Measurements from ENCODE around the gene BZW2. TPM values are rescaled to one million over a fixed set of nuclear protein-coding genes. Genes with fewer than 3 reads are reported as not detected.

Gene BZW2
- total RNA-seq, 2 donors from 2014 or later: 50.5 to 69.3 TPM

DNA sequence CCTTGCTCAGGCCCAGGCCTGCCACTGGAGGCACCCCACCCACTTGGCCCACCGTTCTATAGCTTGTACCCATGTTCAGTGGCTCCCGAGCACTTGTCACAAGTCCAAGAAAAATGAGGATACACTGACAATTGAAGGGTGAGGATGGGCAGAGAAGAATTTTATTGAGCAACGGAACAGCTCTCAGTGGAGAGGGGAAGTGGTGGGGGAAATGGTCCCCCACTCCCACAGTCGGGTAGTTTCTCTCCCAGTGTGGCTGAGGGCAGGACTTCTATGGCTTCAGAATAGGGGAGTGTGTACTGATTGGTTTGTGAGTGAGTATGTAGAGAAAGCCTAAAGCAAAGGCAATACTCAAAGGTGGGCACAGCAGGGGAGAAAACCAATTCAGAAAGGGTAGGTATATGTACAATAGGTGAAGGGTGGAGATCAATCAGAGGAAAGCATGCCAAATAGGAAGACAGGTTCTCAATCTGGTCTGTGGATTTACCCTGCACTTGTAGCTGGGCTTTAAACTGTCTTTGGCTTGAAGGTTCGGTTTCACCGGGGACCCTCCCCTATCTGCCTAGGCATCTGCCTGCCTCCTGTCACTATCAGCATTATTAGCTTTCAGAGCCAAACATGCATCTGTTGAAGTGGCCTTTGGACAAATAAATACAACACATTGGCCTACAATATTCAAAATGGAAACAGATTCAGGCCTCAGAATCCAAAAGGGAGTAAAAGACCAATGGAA lies 98.7 kb downstream of the BZW2 start:
- DNase-seq (ENCODE audit: low spot score) (no peak), ATAC-seq (no peak)
- H3K27ac Mint-ChIP-seq: no peak overlapping the region
- peaks cover 0 to 8% of the 10 kb centered on the region in 2 donors for H3K27me3 Mint-ChIP-seq
- H3K4me1 Mint-ChIP-seq (ENCODE audit: low read depth in 2 of 2): peaks cover 0 to 3% of the 10 kb centered on the region in 2 donors
- no peaks in the 10 kb centered on the region for H3K36me3 Mint-ChIP-seq
- H3K9me3 Mint-ChIP-seq: no peaks in the 10 kb centered on the region
- no peak overlapping the region for H3K4me3 Mint-ChIP-seq

DNA sequence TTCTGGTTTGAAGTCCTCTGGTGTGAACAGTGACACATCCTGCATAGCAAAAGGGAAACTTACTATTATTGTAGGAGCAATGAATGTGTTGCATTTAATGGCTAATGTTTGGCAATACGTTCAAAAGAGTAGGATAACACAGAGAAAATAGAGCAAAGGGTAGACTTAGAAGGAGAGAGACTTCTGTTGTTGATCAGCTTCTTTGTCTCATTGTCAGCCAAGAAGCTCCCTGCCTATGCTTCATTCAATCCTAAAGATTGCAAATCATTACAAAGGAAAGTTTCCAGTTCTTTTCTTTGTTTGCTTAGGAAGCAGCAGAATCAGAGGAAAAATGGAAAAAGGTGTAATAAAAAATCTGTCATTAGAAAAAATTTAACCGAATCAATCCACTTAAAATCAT lies 99.7 kb downstream of the BZW2 start:
- H3K36me3 Mint-ChIP-seq: no peaks in the 10 kb centered on the region
- DNase-seq (ENCODE audit: low spot score): no peak
- no peaks in the 10 kb centered on the region for H3K9me3 Mint-ChIP-seq
- peaks cover 0 to 6% of the 10 kb centered on the region in 2 donors for H3K27me3 Mint-ChIP-seq
- H3K27ac Mint-ChIP-seq: no peak overlapping the region
- H3K4me3 Mint-ChIP-seq: no peak overlapping the region
- H3K4me1 Mint-ChIP-seq (ENCODE audit: low read depth in 2 of 2): peaks cover 0 to 3% of the 10 kb centered on the region in 2 donors
- no peak for ATAC-seq

- DNase-seq (ENCODE audit: low spot score) (no peak), ATAC-seq (no peak)
- peaks cover 6 to 8% of the 10 kb centered on the region in 2 donors for H3K27me3 Mint-ChIP-seq
- H3K4me3 Mint-ChIP-seq: no peak overlapping the region
- H3K9me3 Mint-ChIP-seq: no peaks in the 10 kb centered on the region
- no peaks in the 10 kb centered on the region for H3K36me3 Mint-ChIP-seq
- H3K27ac Mint-ChIP-seq: no peak overlapping the region
- peaks cover 0 to 3% of the 10 kb centered on the region in 2 donors for H3K4me1 Mint-ChIP-seq (ENCODE audit: low read depth in 2 of 2)
Measured at GRCh38 chr7:16747102-16747501, 101.1 kb downstream of the BZW2 start.

GRCh38 chr7:16753102-16753931 lies 107.3 kb downstream of the BZW2 start, which contains the start of gene TSPAN13:
TSS of gene TSPAN13 (plus strand) at chr7:16753755. CDS start at chr7:16753968, 213 bp downstream.
- Mint-ChIP-seq H3K27ac (no peak within 1 kb of the TSS), H3K4me1 (ENCODE audit: low read depth in 2 of 2) (peaks cover 13 to 14% of the 10 kb centered on the region in 2 donors), H3K36me3 (no peaks in the 10 kb centered on the region), H3K27me3 (peaks cover 17 to 31% of the 10 kb centered on the region in 2 donors), H3K9me3 (no peaks in the 10 kb centered on the region), H3K4me3 (peak within 1 kb of the TSS; percentile 84)
- ATAC-seq (peak; percentile 90 to 96), DNase-seq (ENCODE audit: low spot score) (peak; percentile 77)

DNA sequence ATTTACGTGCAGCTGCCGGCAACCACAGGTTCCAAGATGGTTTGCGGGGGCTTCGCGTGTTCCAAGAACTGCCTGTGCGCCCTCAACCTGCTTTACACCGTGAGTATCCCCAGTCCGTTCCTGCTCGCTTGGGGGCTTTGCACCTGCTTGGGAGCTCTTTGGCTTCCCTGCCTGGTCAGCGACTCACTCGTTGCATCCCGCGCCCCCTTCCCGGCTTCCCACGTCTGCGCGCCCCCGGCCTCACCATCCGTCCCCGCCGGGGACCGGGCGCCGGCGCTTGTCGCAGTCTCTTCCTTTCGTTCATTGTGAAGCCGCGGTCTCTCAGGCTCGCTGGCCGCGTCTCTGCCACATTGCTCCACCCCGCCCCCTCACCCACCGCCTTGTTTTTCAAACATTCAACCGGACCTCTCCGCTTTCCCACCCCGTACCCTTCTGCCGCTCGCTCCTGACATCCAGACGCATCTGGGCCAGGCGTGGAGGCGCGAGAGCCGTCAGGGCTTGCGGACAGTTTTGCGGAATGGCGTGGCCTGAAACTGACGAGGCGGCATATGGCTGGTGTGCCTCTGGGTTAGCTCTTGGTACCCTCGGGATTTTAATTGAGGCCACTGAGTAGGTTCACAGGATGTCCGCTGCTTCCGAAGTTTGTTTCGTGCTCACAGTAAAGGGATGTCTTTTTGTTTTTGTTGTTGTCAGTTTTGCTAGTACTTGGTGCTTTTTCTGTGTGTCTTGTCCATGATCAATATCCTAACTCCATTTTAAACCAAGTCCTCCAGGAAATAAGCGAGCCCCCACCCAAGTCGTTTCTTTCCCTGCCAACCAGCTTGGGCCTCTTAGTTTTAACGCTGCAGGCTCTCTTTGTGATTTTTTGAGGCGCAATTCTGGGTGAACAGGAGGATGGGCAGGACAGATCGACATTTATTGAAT lies 108.2 kb downstream of the BZW2 start:
- Mint-ChIP-seq H3K9me3 (no peaks in the 10 kb centered on the region), H3K4me3 (peak overlapping the region; percentile 84), H3K36me3 (no peaks in the 10 kb centered on the region), H3K27me3 (peaks cover 14 to 31% of the 10 kb centered on the region in 2 donors), H3K27ac (no peak overlapping the region), H3K4me1 (ENCODE audit: low read depth in 2 of 2) (peaks cover 14 to 18% of the 10 kb centered on the region in 2 donors)
- ATAC-seq (peak; percentile 50 to 52), DNase-seq (ENCODE audit: low spot score) (no peak)

GRCh38 chr7:16754856-16755317 lies 108.9 kb downstream of the BZW2 start:
- H3K9me3 Mint-ChIP-seq: no peaks in the 10 kb centered on the region
- peaks cover 14 to 31% of the 10 kb centered on the region in 2 donors for H3K27me3 Mint-ChIP-seq
- DNase-seq (ENCODE audit: low spot score) (no peak), ATAC-seq (no peak)
- peak overlapping the region; percentile 84 for H3K4me3 Mint-ChIP-seq
- H3K4me1 Mint-ChIP-seq (ENCODE audit: low read depth in 2 of 2): peaks cover 14 to 22% of the 10 kb centered on the region in 2 donors
- no peak overlapping the region for H3K27ac Mint-ChIP-seq
- H3K36me3 Mint-ChIP-seq: no peaks in the 10 kb centered on the region

- no peak for ATAC-seq
- Mint-ChIP-seq H3K4me1 (ENCODE audit: low read depth in 2 of 2) (peaks cover 14 to 25% of the 10 kb centered on the region in 2 donors), H3K36me3 (no peaks in the 10 kb centered on the region), H3K4me3 (no peak overlapping the region), H3K27me3 (peaks cover 14 to 31% of the 10 kb centered on the region in 2 donors), H3K9me3 (no peaks in the 10 kb centered on the region), H3K27ac (no peak overlapping the region)
- DNase-seq (ENCODE audit: low spot score): no peak
Measured at GRCh38 chr7:16755397-16755796, 109.4 kb downstream of the BZW2 start.

Other genes with a start within 250 kb of the BZW2 start
- gene CRPPA, start 224.6 kb upstream of the BZW2 start, total RNA-seq: 1 to 10 TPM; 1.7 to 2.1 TPM
- not detected for gene SOSTDC1, start 180.4 kb upstream of the BZW2 start, total RNA-seq
- not detected for gene LRRC72, start 119.4 kb upstream of the BZW2 start, total RNA-seq
- 10 to 100 TPM; 11.3 to 13.4 TPM for gene ANKMY2, start 427 bp upstream of the BZW2 start, total RNA-seq
- gene TSPAN13, start 107.6 kb downstream of the BZW2 start, total RNA-seq: 1 to 10 TPM; 3.0 to 4.1 TPM
- not detected for gene AGR2, start 158.8 kb downstream of the BZW2 start, total RNA-seq
- gene AGR3, start 235.8 kb downstream of the BZW2 start, total RNA-seq: not detected

All from natural killer cell treated with Interleukin-12 subunit alpha and Interleukin-12 subunit beta and Interleukin-15 and Interleukin-18, amount 100 ng/mL, for 72 hours (primary cell).